GM19455 (cell line): ENCODE data around the gene PXDC1.

ENCODE experiments used
- ATAC-seq: cut with Tn5 transposase; IDR thresholded peaks from one replicate; pipeline ENCODE4 v1.9.1; 2021; ENCODE audit not compliant: unreplicated experiment

PXDC1 gene, protein sequence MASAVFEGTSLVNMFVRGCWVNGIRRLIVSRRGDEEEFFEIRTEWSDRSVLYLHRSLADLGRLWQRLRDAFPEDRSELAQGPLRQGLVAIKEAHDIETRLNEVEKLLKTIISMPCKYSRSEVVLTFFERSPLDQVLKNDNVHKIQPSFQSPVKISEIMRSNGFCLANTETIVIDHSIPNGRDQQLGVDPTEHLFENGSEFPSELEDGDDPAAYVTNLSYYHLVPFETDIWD

DNA sequence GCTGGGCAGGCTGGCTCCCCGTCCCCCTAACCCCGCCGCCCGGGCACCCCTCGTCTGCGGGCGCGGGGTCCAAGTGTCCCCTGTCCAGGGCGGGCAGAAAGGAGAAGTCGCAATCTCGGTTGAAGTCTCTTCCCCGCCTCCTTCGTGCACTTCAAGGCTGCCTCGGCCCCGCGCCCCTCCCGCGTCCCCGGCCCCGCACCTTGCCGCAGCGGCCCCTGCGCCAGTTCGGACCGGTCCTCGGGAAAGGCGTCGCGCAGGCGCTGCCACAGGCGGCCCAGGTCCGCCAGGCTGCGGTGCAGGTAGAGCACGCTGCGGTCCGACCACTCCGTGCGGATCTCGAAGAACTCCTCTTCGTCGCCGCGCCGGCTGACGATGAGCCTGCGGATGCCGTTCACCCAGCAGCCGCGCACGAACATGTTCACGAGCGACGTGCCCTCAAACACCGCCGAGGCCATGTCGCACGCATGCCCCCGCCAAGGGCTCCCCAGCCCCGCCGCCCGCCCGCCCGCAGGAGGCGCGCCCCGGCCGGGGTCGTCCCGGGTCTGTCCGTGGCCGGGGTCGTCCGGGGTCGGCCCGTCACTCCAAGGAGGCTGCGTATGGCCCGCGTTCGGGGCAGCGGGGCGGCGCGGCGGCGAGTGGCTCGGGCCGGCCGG lies at the start of gene PXDC1:
Gene PXDC1, minus strand, starts transcription at position 637 of the 653 bp plus-strand sequence. Its CDS starts 182 bp downstream, at position 455.
- peak; percentile 12 for ATAC-seq

DNA sequence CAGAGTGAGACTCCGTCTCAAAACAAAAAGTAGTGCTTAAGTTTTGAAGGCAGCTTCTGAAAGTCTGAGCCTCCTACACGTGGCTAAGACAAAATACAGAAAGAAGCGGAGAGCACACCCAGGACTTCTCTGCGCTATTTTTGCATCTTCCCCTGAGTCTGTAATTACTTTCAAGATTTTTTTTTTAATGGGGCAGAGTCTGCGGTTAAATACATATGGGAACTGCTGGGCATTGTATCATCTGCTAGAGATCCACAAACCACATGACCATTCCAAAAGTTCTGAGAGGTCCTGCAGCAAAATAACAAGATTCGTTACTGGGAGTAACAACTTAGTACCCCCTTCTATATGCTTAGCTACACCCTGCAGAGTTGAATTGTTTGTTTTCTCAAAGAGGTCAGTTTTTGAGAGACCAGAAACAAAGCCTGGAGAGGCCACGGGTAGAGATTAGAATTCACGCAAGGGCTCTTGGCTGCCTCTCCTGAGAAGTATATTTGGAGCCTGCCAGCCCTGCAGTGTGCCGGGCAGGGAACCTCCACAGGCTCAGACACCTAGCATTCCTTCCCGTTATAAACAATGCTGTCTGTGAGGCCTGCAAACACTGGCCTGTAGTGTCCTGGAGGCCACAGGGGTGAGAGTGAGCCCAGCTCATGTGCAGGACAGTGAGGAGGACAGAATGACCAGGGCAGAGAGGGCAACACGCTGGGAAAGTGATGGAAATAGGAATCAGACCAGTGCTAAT lies 49.5 kb upstream of the PXDC1 start:
- ATAC-seq = no peak

DNA sequence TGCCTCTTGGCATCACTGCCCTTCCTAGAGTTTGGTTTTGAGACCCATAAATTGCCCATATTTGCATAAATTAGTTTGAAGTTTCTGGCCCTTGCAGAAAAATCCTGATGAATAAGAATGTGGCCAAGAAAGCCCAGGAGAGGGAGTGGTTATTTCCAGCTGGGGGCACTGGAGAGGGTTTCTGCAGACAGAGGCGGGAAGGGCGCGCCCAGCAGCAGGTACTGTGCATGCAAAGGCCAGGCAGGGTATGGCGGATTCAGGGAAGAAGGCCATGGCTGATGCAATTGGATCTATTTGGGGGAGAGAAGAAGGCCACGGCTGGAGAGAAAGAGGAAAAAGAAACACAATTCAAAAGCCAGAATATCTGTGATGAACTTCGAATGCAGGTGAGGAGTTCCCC lies 48.2 kb upstream of the PXDC1 start:
- ATAC-seq = no peak

DNA sequence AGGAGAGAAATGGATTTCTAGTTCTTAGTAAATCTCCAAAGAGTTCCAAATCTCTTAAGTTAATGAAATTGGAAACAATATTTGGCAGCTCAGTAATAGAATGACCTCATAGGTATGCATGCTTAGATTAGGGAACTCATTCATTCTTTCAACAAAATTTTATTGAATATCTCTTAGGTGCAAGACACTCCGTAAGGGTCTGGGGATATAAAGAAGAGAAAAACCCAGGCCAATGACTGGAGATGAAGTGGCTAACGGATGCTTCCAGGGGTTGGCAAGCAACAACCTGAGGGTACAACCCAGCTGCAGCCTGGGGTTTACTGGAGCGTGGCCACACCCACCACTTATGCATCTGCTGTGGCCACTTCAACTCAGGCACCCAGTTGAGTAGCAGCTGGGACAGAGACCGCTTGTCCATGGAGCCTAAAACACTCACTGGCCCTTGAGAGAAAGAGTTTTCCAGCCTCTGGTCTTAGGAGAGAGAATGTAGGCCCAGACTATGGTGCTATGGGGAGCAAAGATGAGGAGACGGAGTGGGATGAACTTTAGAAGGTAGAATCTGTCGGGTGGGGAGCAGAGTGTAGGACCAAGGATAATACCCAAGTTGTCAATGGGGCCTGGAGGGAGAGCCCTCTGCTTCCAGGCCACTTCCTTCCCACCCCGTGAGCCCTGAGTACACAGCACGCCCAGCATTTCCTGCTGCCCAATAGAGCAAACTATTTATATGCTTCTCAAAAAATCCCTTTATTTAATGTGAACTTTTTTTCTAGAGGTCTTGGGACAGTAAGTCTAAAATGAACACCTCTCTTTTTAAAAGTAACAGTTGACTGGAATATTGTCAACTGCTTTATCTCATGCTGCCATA lies 46.8 kb upstream of the PXDC1 start:
- ATAC-seq = no peak

DNA sequence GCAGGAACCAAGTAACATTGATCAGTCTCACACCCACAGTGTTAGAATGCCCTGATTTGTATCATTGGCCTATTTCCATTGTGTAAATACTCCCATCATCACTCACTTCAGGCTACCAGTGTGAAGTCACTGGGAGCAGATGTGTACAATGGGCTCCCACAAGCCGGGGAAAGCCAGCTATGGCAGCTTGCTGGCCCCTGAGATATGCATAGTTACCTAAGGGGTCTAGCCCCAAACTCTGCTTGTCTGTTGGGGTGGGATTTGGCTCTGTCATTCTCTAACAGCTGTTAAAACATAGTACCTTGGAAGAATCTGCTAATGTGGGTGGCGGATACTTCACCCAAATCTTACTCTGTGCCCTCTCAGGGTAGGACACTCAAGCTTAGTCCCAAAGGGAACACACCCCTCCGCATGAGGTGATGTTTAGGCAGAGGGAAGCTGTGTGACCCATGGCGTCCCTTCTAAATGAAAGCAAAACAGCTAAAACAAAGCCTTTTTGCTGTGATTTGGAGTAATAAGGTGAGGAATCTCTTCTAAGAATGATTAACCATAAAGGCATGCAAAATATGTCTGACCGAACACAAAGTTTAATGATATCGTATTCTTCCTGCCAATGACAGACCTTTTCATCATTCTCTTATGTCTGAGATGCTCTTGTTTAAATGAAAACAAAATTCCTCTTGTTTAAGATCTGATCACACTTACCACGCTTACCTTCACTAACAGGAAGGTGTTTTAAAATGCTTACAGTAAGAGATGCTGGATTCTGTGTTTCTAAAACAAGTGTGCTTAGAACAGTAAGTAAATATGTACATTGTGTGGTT lies 45.9 kb upstream of the PXDC1 start:
- ATAC-seq = no peak

DNA sequence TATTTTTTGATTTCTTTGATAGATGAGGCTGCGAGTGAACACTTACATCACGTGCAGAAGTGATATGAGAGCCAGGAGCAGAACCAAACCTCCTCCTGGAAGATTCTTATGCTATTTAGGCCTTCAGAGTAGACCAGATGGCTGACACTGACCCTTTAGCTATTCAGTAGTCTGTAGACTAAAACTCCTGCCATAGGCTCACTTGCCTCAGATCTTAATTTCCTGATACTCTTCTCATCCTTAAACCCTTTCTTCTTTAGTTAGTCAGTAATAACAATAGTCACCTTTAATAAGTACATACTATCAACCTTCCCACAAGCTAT lies 45.2 kb upstream of the PXDC1 start:
- no peak for ATAC-seq

DNA sequence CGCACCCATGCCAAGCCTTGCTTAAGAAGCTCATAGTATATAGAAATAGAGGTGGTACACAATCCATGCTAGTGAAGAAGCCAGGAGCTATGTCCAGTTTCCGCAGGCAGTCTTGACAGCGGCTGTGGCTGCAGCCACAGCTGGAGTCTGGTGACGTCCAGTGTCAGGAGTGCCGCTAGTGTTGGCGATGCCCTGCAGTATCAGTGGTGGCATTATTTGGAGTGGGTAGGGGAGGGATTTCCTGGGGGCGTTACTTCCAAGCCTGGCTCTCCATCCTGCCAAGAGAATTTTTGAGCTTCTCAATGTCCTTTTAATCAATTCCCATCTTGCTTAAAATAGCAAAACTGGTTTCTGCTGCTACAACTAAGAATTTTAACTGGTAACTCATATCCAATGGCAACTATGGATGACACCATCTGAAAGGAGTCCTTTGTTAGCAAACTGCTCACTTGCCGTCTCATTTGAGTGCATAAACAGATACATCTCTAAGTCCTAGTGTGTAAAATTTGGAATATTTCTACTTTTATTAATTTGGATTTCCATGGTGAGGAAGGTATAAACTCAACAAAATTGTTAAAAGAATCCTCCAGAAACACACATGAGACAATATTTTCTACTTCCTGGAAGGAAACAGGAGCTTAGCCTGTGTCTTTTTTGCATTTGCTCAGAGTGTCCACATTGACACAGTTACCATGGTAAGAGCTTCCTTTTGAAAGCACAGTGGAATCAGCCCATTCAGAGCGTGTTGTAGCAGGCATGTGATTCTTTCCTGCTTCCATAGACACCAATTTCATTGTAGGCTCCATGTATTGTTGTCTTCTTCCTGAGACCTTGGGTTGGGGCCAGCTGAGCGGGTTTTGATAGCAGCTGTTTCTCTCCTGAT lies 44.6 kb upstream of the PXDC1 start:
- ATAC-seq = no peak

DNA sequence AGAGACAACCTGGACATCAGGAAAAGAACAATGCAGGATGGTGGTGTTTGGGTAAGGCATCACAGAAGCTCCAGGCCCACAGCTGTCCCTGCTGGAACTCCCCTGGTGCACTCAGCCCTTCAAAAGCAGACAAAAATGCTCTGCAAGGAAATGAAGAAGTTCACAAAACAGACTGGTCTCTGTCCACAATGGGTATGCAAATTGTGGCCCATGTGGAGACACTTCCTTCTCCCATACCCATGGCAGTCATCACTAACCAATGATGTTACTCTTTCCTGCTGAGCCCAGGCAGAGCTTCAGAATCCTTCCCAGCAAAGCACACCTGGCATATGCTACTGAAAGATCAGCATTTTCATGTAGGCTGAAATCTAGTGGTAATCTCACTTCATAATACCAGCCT lies 42.6 kb upstream of the PXDC1 start:
- no peak for ATAC-seq

DNA sequence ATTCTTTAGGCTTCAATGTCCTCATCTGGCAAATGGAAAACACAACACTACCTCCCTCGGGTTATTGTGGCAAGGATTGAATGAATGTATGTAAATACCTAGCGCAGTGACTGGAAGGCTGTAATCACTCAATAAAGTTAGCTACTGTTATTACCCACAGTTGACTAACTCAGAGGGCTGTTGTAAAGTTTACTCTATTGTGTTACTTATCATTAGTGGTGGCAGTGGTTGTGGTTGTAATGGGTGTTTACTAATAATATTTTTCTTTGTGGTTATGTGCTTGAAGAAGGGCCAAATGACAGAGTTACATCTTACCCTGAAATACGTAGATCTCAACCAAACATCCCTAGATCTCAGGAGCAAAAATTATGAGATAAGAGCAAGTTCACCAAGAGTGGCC lies 42.0 kb upstream of the PXDC1 start:
- no peak for ATAC-seq

DNA sequence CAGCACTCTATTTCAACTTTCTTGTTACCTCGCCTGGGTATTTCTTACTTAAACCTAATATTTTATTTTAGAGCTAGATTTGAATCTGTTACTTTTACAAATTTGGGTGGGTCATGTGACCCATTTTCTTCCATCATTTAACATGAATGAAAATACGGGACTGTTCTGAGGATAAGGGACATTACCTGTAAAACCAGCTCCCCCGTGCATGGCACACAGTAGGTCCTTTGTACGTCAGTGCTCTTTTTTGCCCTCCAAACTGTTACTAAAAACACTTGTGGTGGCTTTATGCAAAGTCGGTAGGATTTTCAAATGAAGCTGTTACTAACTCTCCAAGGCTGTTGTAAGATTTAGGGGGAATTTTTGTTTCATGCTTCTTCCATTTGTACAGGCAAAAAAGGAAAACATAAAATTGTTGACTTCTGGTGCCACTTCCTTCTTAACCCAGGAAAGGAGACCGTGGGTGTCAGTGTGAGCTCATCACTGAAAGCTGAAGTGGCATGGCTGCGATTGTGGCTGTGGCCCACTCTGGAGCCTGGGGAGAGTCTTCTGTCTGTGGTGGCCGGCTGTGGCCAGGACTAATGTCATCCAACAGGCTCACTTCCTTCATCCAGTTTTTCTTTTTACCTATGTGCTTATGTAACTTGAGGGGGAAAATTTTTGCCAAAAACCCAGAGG lies 40.2 kb upstream of the PXDC1 start:
- ATAC-seq = no peak

DNA sequence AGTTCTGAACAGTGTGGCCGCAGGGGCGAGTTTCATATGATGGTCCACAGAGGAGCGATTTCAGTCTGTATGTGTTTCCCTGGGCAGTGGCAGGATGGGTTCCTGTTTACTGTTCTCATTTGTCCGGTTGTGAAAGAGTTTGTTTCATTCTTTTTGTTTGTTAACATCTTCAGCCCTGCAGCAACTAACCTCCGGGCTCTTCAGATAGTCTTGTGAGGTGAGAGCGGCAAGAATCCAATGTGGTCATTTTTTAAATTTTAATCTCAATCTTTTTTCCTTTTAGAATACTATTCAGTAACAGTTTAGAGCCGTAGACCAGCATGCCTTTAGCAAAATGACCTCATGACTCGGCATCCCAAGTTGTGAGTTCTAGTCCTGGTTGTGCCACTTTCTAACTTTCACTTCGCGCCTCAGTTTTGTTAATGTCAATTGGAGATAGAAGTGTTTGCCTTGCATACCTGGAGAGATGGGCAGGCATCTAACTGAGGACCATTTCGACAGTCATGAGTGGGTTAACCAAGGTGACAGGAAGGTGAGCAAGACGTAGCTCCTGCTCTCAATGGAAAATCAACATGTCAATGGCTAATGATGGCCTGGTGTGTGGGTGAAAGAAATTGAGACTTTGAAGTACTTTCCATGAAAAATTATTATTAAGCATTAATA lies 38.5 kb upstream of the PXDC1 start:
- ATAC-seq = no peak

DNA sequence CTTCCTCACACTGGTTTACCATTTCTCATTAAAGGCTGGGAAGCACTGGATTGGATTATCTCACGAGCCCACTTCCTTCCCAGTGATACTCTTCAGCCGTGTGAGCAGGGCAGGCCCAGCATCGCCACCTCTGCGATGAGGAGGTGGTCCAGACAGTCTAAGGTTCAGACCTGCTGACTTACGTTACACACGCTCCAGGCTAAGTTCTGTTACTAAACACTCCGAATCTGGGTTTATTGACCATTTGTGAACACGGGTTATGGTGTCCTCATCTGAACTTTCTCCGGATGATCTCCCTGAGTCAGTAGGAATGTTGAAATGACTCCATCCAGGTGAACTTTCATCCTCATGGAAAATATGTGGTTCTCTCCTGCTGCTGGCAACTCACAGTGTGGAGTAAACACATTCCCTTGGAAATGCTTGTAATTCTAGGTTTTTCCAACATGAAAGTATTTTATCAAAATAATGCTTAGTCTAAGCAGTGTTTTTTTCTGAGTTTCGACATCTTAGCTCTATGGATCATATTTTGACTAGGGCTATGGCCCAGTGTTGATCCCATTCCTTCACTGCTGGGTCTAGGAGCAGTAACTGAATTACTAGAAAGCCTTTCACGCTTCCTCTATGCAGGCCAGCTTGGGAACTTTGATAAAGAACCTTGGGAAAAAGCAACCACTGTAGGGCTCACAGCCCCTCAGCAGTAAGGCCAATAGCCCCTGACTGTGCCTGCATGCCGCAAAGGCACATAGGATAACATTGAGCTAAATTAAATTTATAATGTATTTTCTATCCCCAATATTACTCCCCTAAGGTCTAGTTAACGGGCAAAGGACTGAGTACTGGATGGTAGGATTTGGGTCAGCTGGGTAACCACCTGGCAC lies 37.7 kb upstream of the PXDC1 start:
- ATAC-seq = no peak

DNA sequence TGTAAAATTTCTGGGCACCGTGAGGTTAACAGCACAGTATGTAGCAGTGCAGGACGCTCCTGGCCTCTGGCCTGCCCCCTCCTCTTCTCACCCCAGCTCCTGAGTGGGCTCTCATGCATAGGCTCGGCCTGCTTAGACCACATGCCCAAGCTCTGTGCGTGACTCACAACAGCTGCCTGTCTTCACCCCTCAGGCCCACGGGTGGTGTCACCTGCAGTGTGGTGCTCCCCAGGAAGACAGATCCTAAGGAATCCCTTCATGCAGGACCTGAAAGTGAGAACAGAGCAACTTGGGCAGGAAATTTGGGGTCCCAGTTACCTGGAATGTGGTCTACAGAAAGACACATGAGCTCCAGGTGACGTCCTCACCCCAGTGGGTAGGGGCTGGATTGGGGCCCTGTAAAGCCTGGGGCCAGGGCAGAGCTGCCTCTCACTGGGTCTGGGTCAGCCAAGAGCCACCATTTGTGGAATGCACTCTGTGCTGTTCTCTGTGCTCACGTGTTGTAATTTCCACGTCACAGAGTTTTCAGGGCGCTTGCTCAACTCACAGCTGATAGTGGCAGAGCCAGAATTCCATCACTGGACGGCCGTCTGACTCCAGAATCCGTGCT lies 37.0 kb upstream of the PXDC1 start:
- ATAC-seq = no peak

DNA sequence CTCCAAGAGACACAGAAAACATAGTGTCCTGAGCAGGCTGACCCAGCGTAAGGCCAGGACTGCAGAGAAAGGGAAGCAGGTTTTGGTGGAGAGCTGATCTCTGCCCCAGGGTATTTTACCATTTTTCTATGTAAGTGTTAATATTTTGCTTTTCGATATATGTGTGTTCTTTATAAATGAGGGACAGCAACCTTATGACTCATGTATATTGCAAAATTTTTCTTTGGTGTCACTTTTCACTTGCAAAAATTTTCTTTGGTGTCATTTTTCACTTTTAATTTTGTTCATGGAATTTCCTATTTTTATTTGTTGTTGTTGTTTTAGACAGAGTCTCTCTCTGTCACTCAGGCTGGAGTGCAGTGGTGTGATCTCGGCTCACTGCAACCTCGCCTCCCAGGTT lies 34.6 kb upstream of the PXDC1 start:
- ATAC-seq = no peak

DNA sequence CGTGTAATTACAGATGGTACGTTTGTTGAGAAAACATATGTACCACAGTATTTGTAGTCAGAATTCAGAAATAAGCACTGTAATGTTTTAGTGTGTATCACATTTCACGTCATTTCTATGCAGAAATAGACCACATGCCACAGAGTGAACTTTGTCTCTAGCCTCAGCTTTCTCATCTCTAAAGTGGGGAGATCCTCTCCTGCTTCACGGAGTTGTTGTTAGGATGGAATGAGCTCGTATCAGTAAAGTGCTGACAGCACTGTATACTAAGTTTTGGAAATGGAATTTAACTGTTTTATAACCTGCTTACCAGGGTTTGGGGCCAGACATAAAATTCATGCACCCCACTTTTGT lies 34.2 kb upstream of the PXDC1 start:
- no peak for ATAC-seq

DNA sequence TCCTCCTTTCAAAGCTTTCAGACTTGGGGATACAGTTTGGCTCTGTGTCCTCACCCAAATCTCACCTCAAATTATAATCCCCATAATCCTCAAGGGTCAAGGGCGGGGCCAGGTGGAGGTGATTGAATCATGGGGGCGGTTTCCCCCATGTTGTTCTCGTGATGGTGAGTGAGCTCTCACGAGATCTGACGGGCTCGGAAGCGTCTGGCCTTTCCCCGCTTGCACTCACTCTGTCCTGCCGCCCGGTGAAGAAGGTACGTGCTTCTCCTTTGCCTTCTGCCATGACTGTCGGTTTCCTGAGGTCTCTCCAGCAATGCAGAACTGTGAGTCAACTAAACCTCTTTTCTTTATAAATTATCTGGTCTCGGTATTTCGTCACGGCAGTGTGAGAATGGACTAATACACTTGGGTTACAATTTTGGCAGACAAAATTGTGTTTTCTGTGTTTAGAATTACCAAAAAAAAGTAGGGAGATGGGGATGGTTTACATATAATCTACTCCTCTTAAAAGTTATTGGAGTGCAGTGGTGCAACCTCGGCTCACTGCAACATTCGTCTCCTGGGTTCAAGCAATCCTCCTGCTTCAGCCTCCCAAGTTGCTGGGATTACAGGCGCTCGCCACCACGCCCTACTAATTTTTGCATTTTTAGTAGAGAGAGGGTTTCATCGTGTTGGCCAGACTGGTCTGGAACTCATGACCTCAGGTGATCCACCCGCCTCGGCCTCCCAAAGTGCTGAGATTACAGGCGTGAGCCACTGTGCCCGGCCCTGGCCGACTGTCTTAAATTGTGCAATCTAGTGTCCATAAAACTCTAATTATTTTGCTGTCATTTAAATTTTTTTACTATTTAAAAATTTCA lies 33.6 kb upstream of the PXDC1 start:
- no peak for ATAC-seq
